ENCODE results near the gene LRRFIP2. TPM values are rescaled to one million over a fixed set of nuclear protein-coding genes. Genes with fewer than 3 reads are reported as not detected.

The LRRFIP2 gene
- total RNA-seq, 1 experiment from 2014 or later = 40.2 TPM

DNA sequence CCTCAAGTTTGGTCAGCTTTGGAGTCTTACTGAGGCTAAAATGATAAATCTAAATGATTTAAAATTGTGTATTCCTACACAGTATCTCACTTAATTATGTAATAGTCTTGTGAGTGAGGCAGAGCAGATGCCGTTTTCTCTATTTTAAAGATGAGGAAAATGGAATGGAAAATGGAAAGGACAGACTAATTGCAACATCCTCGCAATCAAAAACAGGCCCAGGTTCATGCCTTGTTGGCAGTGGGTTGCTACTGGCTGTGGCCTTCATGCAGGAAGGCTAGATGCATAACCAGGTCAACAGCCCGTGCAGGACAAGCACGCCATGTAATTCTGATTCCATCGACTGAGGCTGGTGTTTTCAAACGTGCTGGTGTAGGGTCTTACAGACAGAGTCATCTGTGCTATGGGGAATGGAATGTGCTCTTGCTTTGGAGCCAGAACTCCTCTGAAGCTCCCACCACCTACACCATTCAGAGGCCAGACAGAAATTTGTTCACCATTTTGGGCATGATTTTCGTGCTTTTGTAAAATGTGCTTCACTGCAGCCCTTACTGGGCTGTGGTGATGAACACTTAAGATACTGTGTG lies 143.2 kb downstream of the LRRFIP2 start:
- Histone ChIP-seq H3K4me2 (no peak overlapping the region), H3K27me3 (ENCODE audit: insufficient read depth, low read depth) (no peaks in the 10 kb centered on the region), H3K4me1 (replicated peaks; ENCODE audit: insufficient read depth) (no peaks in the 10 kb centered on the region), H3K9me2 (ENCODE audit: insufficient read depth) (no peaks in the 10 kb centered on the region), H3K36me3 (ENCODE audit: low read depth) (peaks cover 12% of the 10 kb centered on the region), H4K20me1 (ENCODE audit: insufficient read depth) (no peaks in the 10 kb centered on the region), H3K9me3 (ENCODE audit: insufficient read depth, low read depth) (no peaks in the 10 kb centered on the region), H3K4me3 (no peak overlapping the region), H3K27ac (no peak overlapping the region), H3K79me2 (ENCODE audit: low read depth) (no peaks in the 10 kb centered on the region), H2AFZ (no peak overlapping the region), H3F3A (ENCODE audit: insufficient read depth, low read depth) (no peaks in the 10 kb centered on the region)
- intact Hi-C loops (cut with micrococcal nuclease; ENCODE audit: unreplicated experiment) = no loop called here
- ChIA-PET POLR2A (ENCODE audit: unreplicated experiment) (no interaction called here), CTCF (no interaction called here)
- DNase-seq = no peak
- TF ChIP-seq, protein P1, sequence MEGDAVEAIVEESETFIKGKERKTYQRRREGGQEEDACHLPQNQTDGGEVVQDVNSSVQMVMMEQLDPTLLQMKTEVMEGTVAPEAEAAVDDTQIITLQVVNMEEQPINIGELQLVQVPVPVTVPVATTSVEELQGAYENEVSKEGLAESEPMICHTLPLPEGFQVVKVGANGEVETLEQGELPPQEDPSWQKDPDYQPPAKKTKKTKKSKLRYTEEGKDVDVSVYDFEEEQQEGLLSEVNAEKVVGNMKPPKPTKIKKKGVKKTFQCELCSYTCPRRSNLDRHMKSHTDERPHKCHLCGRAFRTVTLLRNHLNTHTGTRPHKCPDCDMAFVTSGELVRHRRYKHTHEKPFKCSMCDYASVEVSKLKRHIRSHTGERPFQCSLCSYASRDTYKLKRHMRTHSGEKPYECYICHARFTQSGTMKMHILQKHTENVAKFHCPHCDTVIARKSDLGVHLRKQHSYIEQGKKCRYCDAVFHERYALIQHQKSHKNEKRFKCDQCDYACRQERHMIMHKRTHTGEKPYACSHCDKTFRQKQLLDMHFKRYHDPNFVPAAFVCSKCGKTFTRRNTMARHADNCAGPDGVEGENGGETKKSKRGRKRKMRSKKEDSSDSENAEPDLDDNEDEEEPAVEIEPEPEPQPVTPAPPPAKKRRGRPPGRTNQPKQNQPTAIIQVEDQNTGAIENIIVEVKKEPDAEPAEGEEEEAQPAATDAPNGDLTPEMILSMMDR (conservative IDR thresholded peaks at IDR 0.05) = no peak
- no peak for TF ChIP-seq EZH2 (IDR thresholded peaks at IDR 0.05; ENCODE audit: low read depth)
- BruUV-seq (replicated peaks) = no TSS peak

DNA sequence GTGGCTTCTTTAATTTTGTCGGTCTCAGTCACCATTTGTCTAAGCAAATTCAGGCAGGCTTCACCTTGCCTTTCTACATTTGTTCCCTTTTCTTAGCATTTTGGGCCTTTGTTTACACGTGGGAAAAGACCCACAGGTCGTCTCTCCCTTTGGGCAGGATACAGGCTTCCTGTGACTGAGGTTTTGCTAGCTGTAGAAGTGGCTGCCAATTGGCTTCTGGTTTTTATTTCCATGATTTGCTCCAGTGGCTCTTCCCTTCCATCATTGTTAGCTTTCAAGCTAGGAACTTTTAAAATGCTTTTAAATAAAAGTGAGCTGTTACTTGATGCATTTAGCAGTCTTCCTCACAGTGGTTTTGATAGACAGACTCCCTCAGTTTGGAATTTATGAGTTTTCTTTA lies 143.8 kb downstream of the LRRFIP2 start:
- TF ChIP-seq, protein P1 (conservative IDR thresholded peaks at IDR 0.05) = no peak
- DNase-seq = no peak
- BruUV-seq (replicated peaks) = no TSS peak
- no peaks in the 10 kb centered on the region for H3K9me2 ChIP-seq (ENCODE audit: insufficient read depth)
- no peak overlapping the region for H2AFZ ChIP-seq
- peaks cover 12% of the 10 kb centered on the region for H3K36me3 ChIP-seq (ENCODE audit: low read depth)
- no peaks in the 10 kb centered on the region for H3K4me1 ChIP-seq (replicated peaks; ENCODE audit: insufficient read depth)
- CTCF ChIA-PET = no interaction called here
- H3K79me2 ChIP-seq (ENCODE audit: low read depth) = no peaks in the 10 kb centered on the region
- H3K27me3 ChIP-seq (ENCODE audit: insufficient read depth, low read depth) = no peaks in the 10 kb centered on the region
- no peaks in the 10 kb centered on the region for H3F3A ChIP-seq (ENCODE audit: insufficient read depth, low read depth)
- POLR2A ChIA-PET (ENCODE audit: unreplicated experiment) = no interaction called here
- no peak overlapping the region for H3K27ac ChIP-seq
- no peaks in the 10 kb centered on the region for H4K20me1 ChIP-seq (ENCODE audit: insufficient read depth)
- intact Hi-C loops (cut with micrococcal nuclease; ENCODE audit: unreplicated experiment) = no loop called here
- H3K9me3 ChIP-seq (ENCODE audit: insufficient read depth, low read depth) = no peaks in the 10 kb centered on the region
- no peak overlapping the region for H3K4me3 ChIP-seq
- H3K4me2 ChIP-seq = no peak overlapping the region

DNA sequence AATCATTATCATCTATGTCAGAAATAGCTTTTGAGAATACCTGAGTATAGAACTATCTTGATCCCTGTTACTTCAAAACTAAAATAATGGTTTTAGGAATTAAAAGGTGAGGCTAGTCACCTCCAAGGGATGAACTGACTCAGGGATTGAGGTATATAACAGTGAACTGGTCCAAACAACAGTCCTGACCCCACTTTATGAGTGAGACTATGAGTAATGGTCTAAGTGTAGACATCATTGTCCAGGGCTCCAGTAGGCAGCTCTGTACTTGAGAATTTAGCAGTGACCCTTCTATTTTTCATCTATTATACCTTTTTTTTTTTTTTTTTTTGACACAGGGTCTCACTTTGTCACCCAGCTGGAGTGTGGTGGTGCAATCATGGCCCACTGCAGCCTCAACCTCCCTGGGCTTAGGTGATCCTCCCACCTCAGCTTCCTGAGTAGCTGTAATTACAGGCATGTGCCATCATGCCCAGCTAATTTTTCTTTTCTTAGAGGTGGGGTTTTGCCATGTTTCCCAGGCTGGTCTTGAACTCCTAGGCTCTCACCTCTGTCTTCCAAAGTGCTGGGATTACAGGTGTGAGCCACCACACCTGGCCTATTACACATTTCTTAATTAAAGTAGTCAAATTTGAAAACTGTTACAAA lies 144.7 kb downstream of the LRRFIP2 start:
- BruUV-seq (replicated peaks) = no TSS peak
- CTCF ChIA-PET = no interaction called here
- Histone ChIP-seq H3K9me2 (ENCODE audit: insufficient read depth) (no peaks in the 10 kb centered on the region), H3K27me3 (ENCODE audit: insufficient read depth, low read depth) (no peaks in the 10 kb centered on the region), H4K20me1 (ENCODE audit: insufficient read depth) (no peaks in the 10 kb centered on the region), H3K9me3 (ENCODE audit: insufficient read depth, low read depth) (no peaks in the 10 kb centered on the region), H2AFZ (no peak overlapping the region), H3K4me2 (no peak overlapping the region), H3K79me2 (ENCODE audit: low read depth) (no peaks in the 10 kb centered on the region), H3K36me3 (ENCODE audit: low read depth) (peaks cover 16% of the 10 kb centered on the region), H3K27ac (no peak overlapping the region), H3F3A (ENCODE audit: insufficient read depth, low read depth) (no peaks in the 10 kb centered on the region), H3K4me1 (replicated peaks; ENCODE audit: insufficient read depth) (no peaks in the 10 kb centered on the region), H3K4me3 (no peak overlapping the region)
- POLR2A ChIA-PET (ENCODE audit: unreplicated experiment) = interaction anchor here (0.6 kb wide), 1 partner anchor 316 kb away, joined by 3 read pairs; no protein-coding TSS in a partner anchor
- intact Hi-C loops (cut with micrococcal nuclease; ENCODE audit: unreplicated experiment) = no loop called here
- DNase-seq = no peak
- TF ChIP-seq EZH2 (IDR thresholded peaks at IDR 0.05; ENCODE audit: low read depth) = no peak
- TF ChIP-seq, protein P1 (conservative IDR thresholded peaks at IDR 0.05) = no peak

All from PC-9 (cell line).